Activated T-cell treated with anti-CD3 and anti-CD28 coated beads, Interleukin-2, amount 50 U/mL, for 4 hours (primary cell): ENCODE results near the gene NACA. TPM values are rescaled to one million over a fixed set of nuclear protein-coding genes. Genes with fewer than 3 reads are reported as not detected.
"Not testable (repeated sequence)": the region's sequence is repeated elsewhere in the genome, so short reads cannot be mapped to it uniquely, and the experiment has no call there.

ENCODE experiments used
- ATAC-seq, 2 donors: fragments of 200-7000 bp; cut with Tn5 transposase; one replicate each; pipeline ENCODE4 v1.10.0; 2021
- DNase-seq: peaks from one replicate; pipeline ENCODE4 v3.0.0-alpha.2; 2020
- H3K27me3 Mint-ChIP-seq: one replicate; pipeline ENCODE4 v1.8.0; 2021; ENCODE audit warnings: low read depth, mixed read lengths
- H3K36me3 Mint-ChIP-seq: one replicate; pipeline ENCODE4 v1.8.0; 2022; ENCODE audit warnings: mixed read lengths; ENCODE audit not compliant: insufficient read depth
- H3K4me1 Mint-ChIP-seq: one replicate; pipeline ENCODE4 v1.8.0; 2021; ENCODE audit warnings: low read depth, mixed read lengths
- H3K4me3 Mint-ChIP-seq: one replicate; pipeline ENCODE4 v1.8.0; 2021; ENCODE audit warnings: mild to moderate bottlenecking, moderate library complexity, mixed read lengths
- H3K9me3 Mint-ChIP-seq: one replicate; pipeline ENCODE4 v1.8.0; 2021; ENCODE audit warnings: mixed read lengths
- total RNA-seq, 3 donors: library from RNA; stranded (reverse); gene quantifications; one replicate each; pipeline ENCODE4 v1.2.1, GENCODE V29; 2021

Gene NACA
- total RNA-seq: 1,000 to 10,000 TPM; 1,078 to 1,189 (median 1,154) TPM

- peaks cover 44% of the 10 kb centered on the region for H3K4me1 Mint-ChIP-seq
- peak within 1 kb of the TSS; percentile 99 for H3K4me3 Mint-ChIP-seq
- H3K36me3 Mint-ChIP-seq: peaks cover 48% of the 10 kb centered on the region
- ATAC-seq (peak; percentile 93 to 95), DNase-seq (peak; percentile 97)
- H3K27me3 Mint-ChIP-seq: no peaks in the 10 kb centered on the region
- no peaks in the 10 kb centered on the region for H3K9me3 Mint-ChIP-seq
These were observed at the start of gene NACA for GRCh38 chr12:56724972-56725722. Gene NACA, minus strand, starts transcription at chr12:56725299. Its CDS starts 778 bp downstream, at chr12:56724521.

GRCh38 chr12:56773113-56773512 lies 48.0 kb upstream of the NACA start:
- Mint-ChIP-seq H3K27me3 (no peaks in the 10 kb centered on the region), H3K4me3 (no peak overlapping the region), H3K4me1 (no peaks in the 10 kb centered on the region), H3K9me3 (no peaks in the 10 kb centered on the region), H3K36me3 (no peaks in the 10 kb centered on the region)
- ATAC-seq (no peak), DNase-seq (no peak)

- Mint-ChIP-seq H3K36me3 (no peaks in the 10 kb centered on the region), H3K27me3 (no peaks in the 10 kb centered on the region), H3K9me3 (no peaks in the 10 kb centered on the region), H3K4me3 (no peak overlapping the region), H3K4me1 (no peaks in the 10 kb centered on the region)
- ATAC-seq: no peak
- DNase-seq: no peak
These were observed 47.5 kb upstream of the NACA start for GRCh38 chr12:56772625-56773024.

- H3K36me3 Mint-ChIP-seq: no peaks in the 10 kb centered on the region
- no peaks in the 10 kb centered on the region for H3K27me3 Mint-ChIP-seq
- H3K4me1 Mint-ChIP-seq: no peaks in the 10 kb centered on the region
- H3K4me3 Mint-ChIP-seq: no peak overlapping the region
- H3K9me3 Mint-ChIP-seq: no peaks in the 10 kb centered on the region
- no peak for DNase-seq
- ATAC-seq: no peak
These were observed 44.8 kb upstream of the NACA start for GRCh38 chr12:56769868-56770267.

GRCh38 chr12:56768424-56768823 lies 43.3 kb upstream of the NACA start:
- Mint-ChIP-seq H3K36me3 (no peaks in the 10 kb centered on the region), H3K27me3 (no peaks in the 10 kb centered on the region), H3K4me3 (no peak overlapping the region), H3K4me1 (no peaks in the 10 kb centered on the region), H3K9me3 (no peaks in the 10 kb centered on the region)
- DNase-seq: no peak
- no peak for ATAC-seq

GRCh38 chr12:56766535-56766934 lies 41.4 kb upstream of the NACA start:
- Mint-ChIP-seq H3K9me3 (no peaks in the 10 kb centered on the region), H3K4me1 (no peaks in the 10 kb centered on the region), H3K27me3 (no peaks in the 10 kb centered on the region), H3K4me3 (no peak overlapping the region), H3K36me3 (no peaks in the 10 kb centered on the region)
- no peak for ATAC-seq
- DNase-seq: no peak

- no peak for DNase-seq
- Mint-ChIP-seq H3K4me1 (no peaks in the 10 kb centered on the region), H3K9me3 (peaks cover under 1% of the 10 kb centered on the region), H3K27me3 (peaks cover 5% of the 10 kb centered on the region), H3K36me3 (no peaks in the 10 kb centered on the region), H3K4me3 (no peak overlapping the region)
- no peak for ATAC-seq
These were observed 38.9 kb upstream of the NACA start for GRCh38 chr12:56763753-56764657.

GRCh38 chr12:56761812-56762211 lies 36.7 kb upstream of the NACA start:
- Mint-ChIP-seq H3K4me1 (no peaks in the 10 kb centered on the region), H3K9me3 (peaks cover 5% of the 10 kb centered on the region), H3K4me3 (no peak overlapping the region), H3K36me3 (no peaks in the 10 kb centered on the region), H3K27me3 (peaks cover 5% of the 10 kb centered on the region)
- ATAC-seq: no peak
- no peak for DNase-seq

- no peak overlapping the region for H3K4me3 Mint-ChIP-seq
- peaks cover 5% of the 10 kb centered on the region for H3K27me3 Mint-ChIP-seq
- H3K9me3 Mint-ChIP-seq: peaks cover 5% of the 10 kb centered on the region
- no peaks in the 10 kb centered on the region for H3K36me3 Mint-ChIP-seq
- no peaks in the 10 kb centered on the region for H3K4me1 Mint-ChIP-seq
- no peak for DNase-seq
- no peak for ATAC-seq
These were observed 35.4 kb upstream of the NACA start for GRCh38 chr12:56760460-56760859.

- Mint-ChIP-seq H3K9me3 (peaks cover 5% of the 10 kb centered on the region), H3K4me3 (no peak overlapping the region), H3K4me1 (no peaks in the 10 kb centered on the region), H3K36me3 (no peaks in the 10 kb centered on the region), H3K27me3 (peaks cover 5% of the 10 kb centered on the region)
- ATAC-seq: no peak
- no peak for DNase-seq
These were observed 34.3 kb upstream of the NACA start for GRCh38 chr12:56759263-56759908.

- DNase-seq: no peak
- Mint-ChIP-seq H3K36me3 (no peaks in the 10 kb centered on the region), H3K27me3 (peaks cover 5% of the 10 kb centered on the region), H3K9me3 (peaks cover 5% of the 10 kb centered on the region), H3K4me3 (no peak overlapping the region), H3K4me1 (no peaks in the 10 kb centered on the region)
- no peak for ATAC-seq
These were observed 33.7 kb upstream of the NACA start for GRCh38 chr12:56758728-56759262.

GRCh38 chr12:56757971-56758370 lies 32.9 kb upstream of the NACA start:
- H3K4me3 Mint-ChIP-seq, DNase-seq, H3K27me3 Mint-ChIP-seq, ATAC-seq, H3K9me3 Mint-ChIP-seq, H3K4me1 Mint-ChIP-seq, H3K36me3 Mint-ChIP-seq: not testable (repeated sequence)

GRCh38 chr12:56753566-56753965 lies 28.5 kb upstream of the NACA start:
- Mint-ChIP-seq H3K4me1 (peaks cover 23% of the 10 kb centered on the region), H3K27me3 (no peaks in the 10 kb centered on the region), H3K4me3 (no peak overlapping the region), H3K36me3 (peaks cover 11% of the 10 kb centered on the region), H3K9me3 (no peaks in the 10 kb centered on the region)
- ATAC-seq: no peak
- DNase-seq: no peak
